Upper lobe of left lung (tissue), 4 donors: ENCODE results near the gene CDK7.

ENCODE experiments used
- CTCF ChIP-seq, 6 experiments: fragments of 450-650 bp in 4 of 6; fragments of 200-600 bp in 2 of 6; sonication (generic) in 2 of 6; IDR thresholded peaks; one replicate each; pipeline ENCODE4 v1.5.1; 2016 to 2019; ENCODE audit warnings: antibody characterized with exemption in 6 of 6
- POLR2A ChIP-seq, 4 donors: fragments of 450-650 bp; IDR thresholded peaks; one replicate each; pipeline ENCODE4 v1.5.1; 2016 to 2017; ENCODE audit warnings: antibody characterized with exemption in 4 of 4, mild to moderate bottlenecking in 2 of 4
- POLR2AphosphoS5 ChIP-seq, 2 donors: sonication (generic); formaldehyde crosslinking; IDR thresholded peaks; one replicate each; pipeline ENCODE4 v1.5.1; 2017; ENCODE audit warnings: antibody characterized with exemption in 2 of 2

- no peak for TF ChIP-seq CTCF (IDR thresholded peaks at IDR 0.05)
- TF ChIP-seq POLR2A (IDR thresholded peaks at IDR 0.05), result no peak
- TF ChIP-seq POLR2AphosphoS5 (IDR thresholded peaks at IDR 0.05), result no peak
These were observed 28.0 kb upstream of the CDK7 start for GRCh38 chr5:69206528-69207190.
